MM.1S (cell line): ENCODE data around the gene FMO3.

Source experiments
- DNase-seq: peaks from one replicate; pipeline ENCODE4 v3.0.0-alpha.2; 2015
- H2AFZ ChIP-seq: fragments of 300-600 bp; sonication (generic); 2 replicates; pipeline ENCODE4 v1.6.0; 2016; ENCODE audit warnings: antibody characterized with exemption, low read length
- H3F3A ChIP-seq: fragments of 300-600 bp; sonication (generic); 2 replicates; pipeline ENCODE4 v1.6.1; 2016; ENCODE audit warnings: mild to moderate bottlenecking, antibody characterized with exemption, low read length, moderate library complexity, mixed read lengths; ENCODE audit not compliant: insufficient read depth
- H3K27ac ChIP-seq: fragments of 300-600 bp; sonication (generic); 2 replicates; pipeline ENCODE4 v1.5.1; 2016; ENCODE audit warnings: mild to moderate bottlenecking, low read length
- H3K27me3 ChIP-seq: fragments of 300-600 bp; sonication (generic); replicated peaks from 2 replicates; pipeline ENCODE4 v1.6.0; 2016; ENCODE audit warnings: low read length; ENCODE audit not compliant: insufficient read depth
- H3K36me3 ChIP-seq: fragments of 300-600 bp; sonication (generic); replicated peaks from 2 replicates; pipeline ENCODE4 v1.6.1; 2016; ENCODE audit warnings: mild to moderate bottlenecking, low read length, mixed read lengths; ENCODE audit not compliant: insufficient read depth
- H3K4me1 ChIP-seq: fragments of 300-600 bp; sonication (generic); 2 replicates; pipeline ENCODE4 v1.6.1; 2016; ENCODE audit warnings: low read length, mixed read lengths
- H3K4me2 ChIP-seq: fragments of 300-600 bp; sonication (generic); 2 replicates; pipeline ENCODE4 v1.6.0; 2016; ENCODE audit warnings: low read depth, low read length
- H3K4me3 ChIP-seq: fragments of 300-600 bp; sonication (generic); 2 replicates; pipeline ENCODE4 v1.5.1; 2016; ENCODE audit warnings: low read length, mixed read lengths
- H3K79me2 ChIP-seq: fragments of 300-600 bp; sonication (generic); 2 replicates; pipeline ENCODE4 v1.6.1; 2016; ENCODE audit warnings: mixed run types, low read length, mixed read lengths
- H3K9ac ChIP-seq: fragments of 300-600 bp; sonication (generic); 2 replicates; pipeline ENCODE4 v1.6.1; 2016; ENCODE audit warnings: low read length, mixed read lengths
- H3K9me2 ChIP-seq: fragments of 300-600 bp; sonication (generic); replicated peaks from 2 replicates; pipeline ENCODE4 v1.6.1; 2016; ENCODE audit warnings: mild to moderate bottlenecking, low read length, mixed read lengths; ENCODE audit not compliant: insufficient read depth
- H3K9me3 ChIP-seq: fragments of 300-600 bp; sonication (generic); replicated peaks from 2 replicates; pipeline ENCODE4 v1.6.1; 2016; ENCODE audit warnings: mild to moderate bottlenecking, low read length, mixed read lengths; ENCODE audit not compliant: insufficient read depth
- H4K20me1 ChIP-seq: fragments of 300-600 bp; sonication (generic); 2 replicates; pipeline ENCODE4 v1.6.1; 2016; ENCODE audit warnings: mild to moderate bottlenecking, low read length, moderate library complexity, mixed read lengths; ENCODE audit not compliant: insufficient read depth
- EZH2 ChIP-seq: fragments of 300-600 bp; sonication (generic); optimal IDR thresholded peaks from 2 replicates; pipeline ENCODE3; 2017; ENCODE audit warnings: low read depth, mild to moderate bottlenecking, antibody characterized with exemption, low read length, mixed read lengths
- EZH2phosphoT487 ChIP-seq: fragments of 300-600 bp; sonication (generic); IDR thresholded peaks from 2 replicates; pipeline ENCODE4 v1.6.1; 2018; ENCODE audit warnings: antibody characterized with exemption, low read length
- TF ChIP-seq, protein P1 (sequence below): fragments of 300-600 bp; sonication (generic); IDR thresholded peaks from 2 replicates; pipeline ENCODE4 v1.5.1; 2016; ENCODE audit warnings: antibody characterized with exemption, low read length, mixed read lengths

Gene FMO3

DNA sequence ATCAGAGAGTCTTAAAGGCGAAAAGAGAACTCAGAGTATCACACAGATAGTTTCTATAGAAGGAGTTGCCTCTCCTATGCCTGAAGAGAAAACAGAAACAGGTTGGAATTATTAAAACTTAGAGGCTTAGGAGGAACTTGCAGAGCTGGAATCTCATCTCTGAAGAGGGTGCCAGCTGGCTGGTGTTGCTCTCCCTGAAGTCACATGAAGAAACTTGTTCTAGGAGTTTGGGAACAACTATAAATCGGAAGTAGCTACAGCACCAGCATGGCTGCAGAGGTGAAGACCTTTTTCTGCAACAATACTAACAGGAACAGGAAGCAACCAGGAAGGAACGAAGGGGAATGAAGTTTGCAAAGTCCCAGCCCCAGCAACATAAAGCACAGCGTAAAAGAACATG, 35.8 kb downstream of the FMO3 start:
- no peak overlapping the region for H3K27ac ChIP-seq
- TF ChIP-seq EZH2 (no peak), EZH2phosphoT487 (no peak)
- TF ChIP-seq, protein P1, sequence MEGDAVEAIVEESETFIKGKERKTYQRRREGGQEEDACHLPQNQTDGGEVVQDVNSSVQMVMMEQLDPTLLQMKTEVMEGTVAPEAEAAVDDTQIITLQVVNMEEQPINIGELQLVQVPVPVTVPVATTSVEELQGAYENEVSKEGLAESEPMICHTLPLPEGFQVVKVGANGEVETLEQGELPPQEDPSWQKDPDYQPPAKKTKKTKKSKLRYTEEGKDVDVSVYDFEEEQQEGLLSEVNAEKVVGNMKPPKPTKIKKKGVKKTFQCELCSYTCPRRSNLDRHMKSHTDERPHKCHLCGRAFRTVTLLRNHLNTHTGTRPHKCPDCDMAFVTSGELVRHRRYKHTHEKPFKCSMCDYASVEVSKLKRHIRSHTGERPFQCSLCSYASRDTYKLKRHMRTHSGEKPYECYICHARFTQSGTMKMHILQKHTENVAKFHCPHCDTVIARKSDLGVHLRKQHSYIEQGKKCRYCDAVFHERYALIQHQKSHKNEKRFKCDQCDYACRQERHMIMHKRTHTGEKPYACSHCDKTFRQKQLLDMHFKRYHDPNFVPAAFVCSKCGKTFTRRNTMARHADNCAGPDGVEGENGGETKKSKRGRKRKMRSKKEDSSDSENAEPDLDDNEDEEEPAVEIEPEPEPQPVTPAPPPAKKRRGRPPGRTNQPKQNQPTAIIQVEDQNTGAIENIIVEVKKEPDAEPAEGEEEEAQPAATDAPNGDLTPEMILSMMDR: no peak
- H3F3A ChIP-seq: no peaks in the 10 kb centered on the region
- H3K9me2 ChIP-seq: no peaks in the 10 kb centered on the region
- no peaks in the 10 kb centered on the region for H3K79me2 ChIP-seq
- no peak overlapping the region for H3K4me2 ChIP-seq
- no peaks in the 10 kb centered on the region for H3K27me3 ChIP-seq
- DNase-seq: no peak
- no peaks in the 10 kb centered on the region for H3K9me3 ChIP-seq
- no peak overlapping the region for H3K9ac ChIP-seq
- H3K4me1 ChIP-seq: no peaks in the 10 kb centered on the region
- no peaks in the 10 kb centered on the region for H3K36me3 ChIP-seq
- H3K4me3 ChIP-seq: no peak overlapping the region
- no peaks in the 10 kb centered on the region for H4K20me1 ChIP-seq
- no peak overlapping the region for H2AFZ ChIP-seq

DNA sequence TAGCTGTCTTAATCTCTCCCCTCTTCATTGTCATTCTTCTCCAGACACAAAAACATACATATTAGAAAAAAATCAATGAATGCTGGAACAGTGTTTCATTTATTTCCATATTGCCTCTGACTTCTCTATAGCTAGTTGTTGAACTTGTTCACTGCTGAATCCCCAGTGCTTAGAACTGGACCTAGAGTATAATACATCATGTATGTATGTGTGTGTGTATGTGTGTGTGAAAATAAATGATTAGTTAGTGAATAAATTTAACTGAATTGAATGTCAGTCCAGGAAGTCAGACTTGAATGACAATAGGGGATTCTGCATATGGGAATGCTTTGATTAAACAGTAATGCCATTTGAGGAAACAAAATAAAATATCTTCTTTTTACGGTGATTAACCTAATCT, 36.4 kb downstream of the FMO3 start:
- H3K36me3 ChIP-seq: no peaks in the 10 kb centered on the region
- H3K27me3 ChIP-seq: no peaks in the 10 kb centered on the region
- no peak overlapping the region for H3K4me2 ChIP-seq

DNA sequence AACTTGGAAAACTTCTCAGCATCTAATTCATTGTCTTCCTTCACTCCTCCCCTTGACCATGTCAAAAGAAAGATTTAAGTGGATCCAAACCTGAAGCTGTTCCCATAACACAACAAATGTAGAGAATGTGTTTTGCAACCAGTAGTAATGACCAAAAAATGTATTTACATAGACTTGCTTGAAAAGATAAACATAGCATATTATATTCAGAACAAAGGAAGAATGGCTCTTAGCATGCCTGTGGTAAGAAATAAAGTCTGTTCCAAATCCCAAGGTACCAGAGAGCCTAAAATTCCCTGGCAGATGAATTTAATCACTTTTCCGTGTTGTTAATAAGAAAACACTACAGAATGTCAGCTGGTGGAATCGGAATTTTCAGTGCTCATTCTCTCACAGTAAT, 36.8 kb downstream of the FMO3 start:
- Histone ChIP-seq H3K79me2 (no peaks in the 10 kb centered on the region), H3K4me1 (no peaks in the 10 kb centered on the region), H2AFZ (no peak overlapping the region), H3K9me2 (no peaks in the 10 kb centered on the region), H3F3A (no peaks in the 10 kb centered on the region), H4K20me1 (no peaks in the 10 kb centered on the region), H3K27ac (no peak overlapping the region), H3K9me3 (no peaks in the 10 kb centered on the region), H3K4me3 (no peak overlapping the region), H3K4me2 (no peak overlapping the region), H3K9ac (no peak overlapping the region), H3K27me3 (no peaks in the 10 kb centered on the region), H3K36me3 (no peaks in the 10 kb centered on the region)
- DNase-seq: no peak
- no peak for TF ChIP-seq EZH2phosphoT487
- TF ChIP-seq, protein P1: no peak
- TF ChIP-seq EZH2: no peak

More for the DNA sequence above, 36.4 kb downstream of the FMO3 start:
- no peaks in the 10 kb centered on the region for H3K4me1 ChIP-seq
- no peak for DNase-seq
- H3K27ac ChIP-seq: no peak overlapping the region
- no peaks in the 10 kb centered on the region for H3F3A ChIP-seq
- H2AFZ ChIP-seq: no peak overlapping the region
- no peaks in the 10 kb centered on the region for H3K9me3 ChIP-seq
- H3K4me3 ChIP-seq: no peak overlapping the region
- H3K9me2 ChIP-seq: no peaks in the 10 kb centered on the region
- H3K79me2 ChIP-seq: no peaks in the 10 kb centered on the region
- no peaks in the 10 kb centered on the region for H4K20me1 ChIP-seq
- H3K9ac ChIP-seq: no peak overlapping the region
- TF ChIP-seq EZH2 (no peak), EZH2phosphoT487 (no peak)
- TF ChIP-seq, protein P1: no peak
